Endothelial cell of umbilical vein (primary cell): ENCODE data around the gene HBG2. TPM values are rescaled to one million over a fixed set of nuclear protein-coding genes. Genes with fewer than 3 reads are reported as not detected.

Experiments
- BruUV-seq: library from RNA; stranded (reverse); fragments of 400-500 nt; replicated peaks from 2 replicates; lab custom pipeline; 2021; lab: Mats Ljungman, UMichigan
- CTCF ChIA-PET: fragments of 300-600, 350-600 bp; sonication (Branson Sonifier 250); formaldehyde crosslinking; loops from one replicate; lab custom pipeline; 2021; ENCODE audit warnings: antibody characterized with exemption, inconsistent platforms; lab: Charles Lee
- POLR2A ChIA-PET: fragments of 300-600, 350-600 bp; sonication (Branson Sonifier 250); formaldehyde crosslinking; loops from one replicate; lab custom pipeline; 2021; ENCODE audit warnings: antibody characterized with exemption, inconsistent platforms; lab: Charles Lee
- DNase-seq: peaks from one replicate; pipeline ENCODE4 v3.0.0-alpha.2; 2011; ENCODE audit warnings: low read depth, low spot score
- FAIRE-seq: peaks from 2 replicates; lab custom pipeline; 2011; peaks lifted over from hg19 to GRCh38; lab: Jason Lieb, UNC
- H2AFZ ChIP-seq: 2 replicates; pipeline ENCODE4 v1.6.0; 2012; ENCODE audit warnings: low read depth, low read length, control low read depth, inconsistent platforms
- H3K27ac ChIP-seq: 2 replicates; pipeline ENCODE4 v1.5.1; 2011; ENCODE audit warnings: low read depth, mild to moderate bottlenecking, control low read depth, low read length, moderate library complexity; ENCODE audit not compliant: insufficient read depth
- H3K27me3 ChIP-seq, 2 experiments: 2 replicates each; pipeline versions ENCODE4 v1.6.0 to v1.6.1; 2011; ENCODE audit warnings: low read length in 2 of 2, mixed read lengths in 1 of 2; ENCODE audit not compliant: control insufficient read depth in 2 of 2, insufficient read depth in 2 of 2
- H3K36me3 ChIP-seq, 2 experiments: 2 replicates in 1 of 2; 3 replicates in 1 of 2; pipeline ENCODE4 v1.5.1; 2011; ENCODE audit warnings: low read length in 2 of 2, mild to moderate bottlenecking in 1 of 2, moderate library complexity in 1 of 2; ENCODE audit not compliant: control insufficient read depth in 2 of 2, insufficient read depth in 2 of 2; ENCODE audit errors: extremely low read depth in 1 of 2
- H3K4me1 ChIP-seq: 3 replicates; pipeline ENCODE4 v1.5.1; 2011; ENCODE audit warnings: mild to moderate bottlenecking, low read length; ENCODE audit not compliant: control insufficient read depth, insufficient read depth; ENCODE audit errors: extremely low read depth
- H3K4me2 ChIP-seq: 2 replicates; pipeline ENCODE4 v1.6.1; 2011; ENCODE audit warnings: low read length, control low read depth, mixed read lengths; ENCODE audit not compliant: insufficient read depth
- H3K4me3 ChIP-seq, 3 experiments: fragments of 200-600 bp in 1 of 3; sonication (generic), shearing (Covaris generic) in 1 of 3; replicated peaks in 1 of 3; 2 replicates each; pipeline ENCODE4 v1.5.1; 2011 to 2016; ENCODE audit warnings: control low read depth in 3 of 3, low read length in 3 of 3, mild to moderate bottlenecking in 2 of 3, inconsistent platforms in 1 of 3, low read depth in 1 of 3, moderate library complexity in 1 of 3; ENCODE audit not compliant: insufficient read depth in 1 of 3
- H3K79me2 ChIP-seq: 2 replicates; pipeline ENCODE4 v1.6.0; 2012; ENCODE audit warnings: low read length, inconsistent platforms; ENCODE audit not compliant: control insufficient read depth, insufficient read depth
- H3K9ac ChIP-seq: replicated peaks from 2 replicates; pipeline ENCODE3; 2011; ENCODE audit warnings: low read length, control low read depth; ENCODE audit not compliant: insufficient read depth; ENCODE audit errors: extremely low read depth
- H3K9me1 ChIP-seq: replicated peaks from 3 replicates; pipeline ENCODE4 v1.6.0; 2011; ENCODE audit warnings: mild to moderate bottlenecking, low read length; ENCODE audit not compliant: control insufficient read depth, insufficient read depth; ENCODE audit errors: extremely low read depth
- H3K9me3 ChIP-seq: replicated peaks from 2 replicates; pipeline ENCODE4 v1.5.1; 2012; ENCODE audit warnings: low read length, inconsistent platforms; ENCODE audit not compliant: control insufficient read depth, insufficient read depth
- H4K20me1 ChIP-seq: replicated peaks from 2 replicates; pipeline ENCODE3; 2011; ENCODE audit warnings: mild to moderate bottlenecking, low read length; ENCODE audit not compliant: control insufficient read depth, insufficient read depth; ENCODE audit errors: extremely low read depth
- CTCF ChIP-seq, 2 donors: IDR thresholded peaks; 1 replicate in 1 of 2; 2 replicates in 1 of 2; pipeline ENCODE4 v1.5.1; 2011; ENCODE audit warnings: low read length in 2 of 2, mild to moderate bottlenecking in 2 of 2, moderate library complexity in 2 of 2, control low read depth in 1 of 2, inconsistent platforms in 1 of 2, low read depth in 1 of 2; ENCODE audit not compliant: insufficient read depth in 1 of 2; ENCODE audit errors: extremely low read depth in 1 of 2
- EZH2 ChIP-seq: IDR thresholded peaks from 2 replicates; pipeline ENCODE4 v1.6.1; 2012; ENCODE audit warnings: borderline replicate concordance, low read depth, mild to moderate bottlenecking, moderate library complexity, low read length, inconsistent platforms; ENCODE audit not compliant: severe bottlenecking
- FOS ChIP-seq: IDR thresholded peaks from 2 replicates; pipeline ENCODE4 v1.6.1; 2011; ENCODE audit warnings: mild to moderate bottlenecking, low read length, moderate library complexity, borderline replicate concordance; ENCODE audit not compliant: insufficient read depth
- GATA2 ChIP-seq: IDR thresholded peaks from 2 replicates; pipeline ENCODE4 v1.7.0; 2011; ENCODE audit warnings: low read depth, mild to moderate bottlenecking, moderate library complexity, mixed read lengths, low read length; ENCODE audit not compliant: insufficient read length, insufficient read depth
- JUN ChIP-seq: IDR thresholded peaks from 2 replicates; pipeline ENCODE4 v1.6.1; 2011; ENCODE audit warnings: borderline replicate concordance, low read depth; ENCODE audit not compliant: insufficient read length, insufficient read depth
- MAX ChIP-seq: IDR thresholded peaks from 2 replicates; pipeline ENCODE4 v1.6.1; 2011; ENCODE audit not compliant: insufficient read depth, insufficient read length
- MYC ChIP-seq: IDR thresholded peaks from one replicate; pipeline ENCODE4 v1.6.1; 2011; ENCODE audit warnings: mild to moderate bottlenecking, low read depth, low read length
- POLR2A ChIP-seq: IDR thresholded peaks from 2 replicates; pipeline ENCODE4 v1.6.1; 2012; ENCODE audit warnings: low read depth, mild to moderate bottlenecking, control low read depth, low read length
- POLR2AphosphoS5 ChIP-seq: IDR thresholded peaks from 2 replicates; pipeline ENCODE4 v1.6.1; 2012; ENCODE audit warnings: low read depth, mild to moderate bottlenecking, control low read depth, low read length, moderate library complexity; ENCODE audit not compliant: insufficient read depth
- dilution Hi-C: fragments of 300-500 bp; cut with MboI; formaldehyde crosslinking; loops from one replicate; pipeline ENCODE4 v1.15.0; 2019; ENCODE audit warnings: low sequenced_read_pairs; ENCODE audit not compliant: extremely low pct_ligation_motif_present
- intact Hi-C: fragments of 100-400 bp; cut with micrococcal nuclease; formaldehyde crosslinking; loops from one replicate; pipeline ENCODE4 v1.10.0; 2022
- polyA plus RNA-seq, 4 experiments: library from polyadenylated mRNA; depleted of rRNA in 3 of 4; stranded (reverse) in 3 of 4; unstranded in 1 of 4; fragments of >200 nt; gene quantifications; 2 replicates each; pipeline versions ENCODE4 v1.2.1 to v1.2.3, GENCODE V29; 2011 to 2012; ENCODE audit warnings: missing spikeins in 1 of 4
- total RNA-seq: library from RNA; stranded (reverse); gene quantifications from 2 replicates; pipeline ENCODE4 v1.2.3, GENCODE V29; 2021

HBG2 gene
- total and polyA plus RNA-seq, 2 donors (not counting 3 experiments of a cell fraction or from before 2014, with no cell fraction given), result 1.2 TPM; not detected in 1

- dilution Hi-C loops, result no loop called here
- CTCF ChIA-PET, result no interaction called here
- FAIRE-seq, result no peak
Observed at GRCh38 chr11:5284637-5285036, 30.1 kb upstream of the HBG2 start.

More at GRCh38 chr11:5284637-5285036, 30.1 kb upstream of the HBG2 start:
- Histone ChIP-seq H3K9me3 (no peaks in the 10 kb centered on the region), H4K20me1 (no peaks in the 10 kb centered on the region), H3K4me2 (no peak overlapping the region), H2AFZ (no peak overlapping the region), H3K9ac (no peak overlapping the region), H3K4me1 (peaks cover 11% of the 10 kb centered on the region), H3K9me1 (no peaks in the 10 kb centered on the region), H3K4me3 (no peak overlapping the region), H3K36me3 (no peaks in the 10 kb centered on the region), H3K27ac (no peak overlapping the region), H3K27me3 (no peaks in the 10 kb centered on the region), H3K79me2 (no peaks in the 10 kb centered on the region)
- BruUV-seq, result no TSS peak
- POLR2A ChIA-PET, result no interaction called here
- TF ChIP-seq EZH2 (no peak), POLR2AphosphoS5 (no peak), MAX (no peak), JUN (no peak), FOS (no peak), CTCF (IDR thresholded peaks at IDR 0.05; ENCODE audit: extremely low read depth in 1 of 2, insufficient read depth in 1 of 2, low read depth in 1 of 2, low read length in 2 of 2) (no peak), MYC (no peak), GATA2 (no peak), POLR2A (no peak)
- no peak for DNase-seq
- intact Hi-C loops, result no loop called here
